Esophagus muscularis mucosa (tissue), 4 donors: ENCODE data around the gene TRIM41. TPM values are rescaled to one million over a fixed set of nuclear protein-coding genes. Genes with fewer than 3 reads are reported as not detected.

Source experiments
- DNase-seq: peaks from one replicate; pipeline ENCODE4 v3.0.0-alpha.2; 2017; ENCODE audit errors: extremely low spot score
- H3K27ac ChIP-seq, 4 donors: fragments of 200-600 bp; sonication (generic); replicated peaks in 1 of 4; 1 replicate in 3 of 4; 2 replicates in 1 of 4; pipeline ENCODE4 v1.5.1; 2016 to 2019; ENCODE audit warnings: mild to moderate bottlenecking in 1 of 4
- H3K27me3 ChIP-seq, 4 donors: fragments of 200-600 bp; sonication (generic); one replicate each; pipeline versions ENCODE4 v1.5.1 to v1.6.0; 2016 to 2019
- H3K36me3 ChIP-seq, 4 donors: fragments of 200-600 bp; sonication (generic); one replicate each; pipeline ENCODE4 v1.5.1; 2016 to 2019
- H3K4me1 ChIP-seq, 4 donors: fragments of 200-600 bp; sonication (generic); one replicate each; pipeline ENCODE4 v1.5.1; 2016 to 2019
- H3K4me3 ChIP-seq, 4 donors: fragments of 200-600 bp; sonication (generic); 1 replicate in 2 of 4; 2 replicates in 2 of 4; pipeline ENCODE4 v1.5.1; 2016 to 2019; ENCODE audit warnings: mild to moderate bottlenecking in 4 of 4, moderate library complexity in 1 of 4
- H3K9me3 ChIP-seq, 4 donors: fragments of 200-600 bp; sonication (generic); 1 replicate in 3 of 4; 2 replicates in 1 of 4; pipeline ENCODE4 v1.5.1; 2016 to 2019
- EP300 ChIP-seq: sonication (generic); formaldehyde crosslinking; IDR thresholded peaks from one replicate; pipeline ENCODE4 v1.6.1; 2017; ENCODE audit warnings: antibody characterized with exemption
- POLR2A ChIP-seq: fragments of 450-650 bp; IDR thresholded peaks from one replicate; pipeline ENCODE4 v1.6.1; 2017; ENCODE audit warnings: antibody characterized with exemption, moderate library complexity, mild to moderate bottlenecking, low read depth
- POLR2AphosphoS5 ChIP-seq, 2 donors: sonication (generic); formaldehyde crosslinking; IDR thresholded peaks; one replicate each; pipeline ENCODE4 v1.6.1; 2017; ENCODE audit warnings: antibody characterized with exemption in 2 of 2
- WGBS: methylation state at CpG from one replicate; pipeline ENCODE4 v1.1.5; 2018; 5-methylcytosine and 5-hydroxymethylcytosine counted together
- intact Hi-C: fragments of 100-400 bp; cut with DNase I; formaldehyde crosslinking; loops from one replicate; pipeline ENCODE4 v1.15.1; 2023
- total RNA-seq, 4 donors: library from RNA; depleted of rRNA; stranded (reverse); fragments of >200 nt; gene quantifications; one replicate each; pipeline versions ENCODE4 v1.1.0 to v1.2.1, GENCODE V29; 2016
- TF ChIP-seq, protein P1 (sequence below), 3 experiments: fragments of 200-600 bp in 2 of 3; fragments of 450-650 bp in 1 of 3; sonication (generic) in 2 of 3; IDR thresholded peaks; one replicate each; pipeline ENCODE4 v1.5.1; 2017 to 2019; ENCODE audit warnings: antibody characterized with exemption in 3 of 3, mild to moderate bottlenecking in 2 of 3, moderate library complexity in 1 of 3

The TRIM41 gene
- total RNA-seq, 4 donors from 2014 or later, result 9.8 to 22.4 (median 18.2) TPM

DNA sequence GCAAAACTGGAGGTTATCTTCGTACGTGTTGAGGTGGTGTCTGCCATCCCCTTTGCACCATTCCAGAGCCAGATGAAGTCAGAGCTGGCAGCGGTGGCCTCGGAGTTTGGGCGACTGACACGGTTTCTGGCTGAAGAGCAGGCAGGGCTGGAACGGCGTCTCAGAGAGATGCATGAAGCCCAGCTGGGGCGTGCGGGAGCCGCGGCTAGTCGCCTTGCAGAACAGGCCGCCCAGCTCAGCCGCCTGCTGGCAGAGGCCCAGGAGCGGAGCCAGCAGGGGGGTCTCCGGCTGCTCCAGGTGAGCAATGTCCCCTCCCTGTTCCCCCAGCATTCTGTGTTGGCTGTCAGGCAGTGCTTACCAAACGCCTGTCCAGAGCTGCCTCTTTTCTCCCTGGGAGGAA lies 9.5 kb downstream of the TRIM41 start:
- Histone ChIP-seq H3K9me3 (no peaks in the 10 kb centered on the region), H3K4me1 (no peaks in the 10 kb centered on the region), H3K27ac (no peak overlapping the region), H3K36me3 (peaks cover 35 to 80% (median 76%) of the 10 kb centered on the region in 4 donors), H3K27me3 (no peaks in the 10 kb centered on the region), H3K4me3 (no peak overlapping the region)
- WGBS, result 82% methylated on average over 18 of the region's 18 CpGs
- intact Hi-C loops, result no loop called here
- TF ChIP-seq, protein P1, sequence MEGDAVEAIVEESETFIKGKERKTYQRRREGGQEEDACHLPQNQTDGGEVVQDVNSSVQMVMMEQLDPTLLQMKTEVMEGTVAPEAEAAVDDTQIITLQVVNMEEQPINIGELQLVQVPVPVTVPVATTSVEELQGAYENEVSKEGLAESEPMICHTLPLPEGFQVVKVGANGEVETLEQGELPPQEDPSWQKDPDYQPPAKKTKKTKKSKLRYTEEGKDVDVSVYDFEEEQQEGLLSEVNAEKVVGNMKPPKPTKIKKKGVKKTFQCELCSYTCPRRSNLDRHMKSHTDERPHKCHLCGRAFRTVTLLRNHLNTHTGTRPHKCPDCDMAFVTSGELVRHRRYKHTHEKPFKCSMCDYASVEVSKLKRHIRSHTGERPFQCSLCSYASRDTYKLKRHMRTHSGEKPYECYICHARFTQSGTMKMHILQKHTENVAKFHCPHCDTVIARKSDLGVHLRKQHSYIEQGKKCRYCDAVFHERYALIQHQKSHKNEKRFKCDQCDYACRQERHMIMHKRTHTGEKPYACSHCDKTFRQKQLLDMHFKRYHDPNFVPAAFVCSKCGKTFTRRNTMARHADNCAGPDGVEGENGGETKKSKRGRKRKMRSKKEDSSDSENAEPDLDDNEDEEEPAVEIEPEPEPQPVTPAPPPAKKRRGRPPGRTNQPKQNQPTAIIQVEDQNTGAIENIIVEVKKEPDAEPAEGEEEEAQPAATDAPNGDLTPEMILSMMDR (IDR thresholded peaks at IDR 0.05), result no peak
- TF ChIP-seq EP300 (no peak), POLR2AphosphoS5 (IDR thresholded peaks at IDR 0.05) (no peak), POLR2A (no peak)
- no peak for DNase-seq

DNA sequence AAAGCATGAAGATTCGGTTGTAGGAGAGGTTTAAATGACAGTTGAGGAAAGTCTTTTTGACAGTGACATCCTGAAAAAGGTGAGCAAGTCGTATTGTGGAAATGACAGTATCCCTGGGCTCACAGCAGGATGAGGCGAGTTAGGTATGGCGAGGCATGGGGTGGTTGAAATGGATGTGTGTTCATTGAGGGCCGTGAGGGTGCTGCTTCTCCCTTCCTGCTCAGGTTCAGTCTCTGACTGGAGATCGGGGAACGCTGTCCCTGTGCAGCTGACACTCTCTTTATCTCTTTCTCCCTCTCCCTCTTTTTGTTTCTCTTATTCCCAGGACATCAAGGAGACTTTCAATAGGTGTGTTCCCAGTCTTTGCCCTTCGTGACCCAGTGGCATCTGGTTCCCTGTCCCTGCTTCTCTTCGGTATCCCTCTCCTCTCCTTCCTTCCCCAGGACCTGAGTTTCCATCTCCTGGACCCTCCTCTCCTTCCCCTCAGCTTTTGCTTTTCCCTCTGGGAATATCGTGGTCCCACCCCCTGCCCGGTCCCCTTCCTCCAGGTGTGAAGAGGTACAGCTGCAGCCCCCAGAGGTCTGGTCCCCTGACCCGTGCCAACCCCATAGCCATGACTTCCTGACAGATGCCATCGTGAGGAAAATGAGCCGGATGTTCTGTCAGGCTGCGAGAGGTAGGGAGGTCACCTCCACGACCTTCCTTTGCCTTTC lies 10.2 kb downstream of the TRIM41 start:
- Histone ChIP-seq H3K4me3 (no peak overlapping the region), H3K27me3 (no peaks in the 10 kb centered on the region), H3K9me3 (no peaks in the 10 kb centered on the region), H3K27ac (no peak overlapping the region), H3K4me1 (peaks cover 0 to 5% (median 0%) of the 10 kb centered on the region in 4 donors), H3K36me3 (peaks cover 41 to 85% (median 80%) of the 10 kb centered on the region in 4 donors)
- intact Hi-C loops, result no loop called here
- 81% methylated on average over 16 of the region's 16 CpGs for WGBS
- DNase-seq, result no peak
- TF ChIP-seq POLR2AphosphoS5 (IDR thresholded peaks at IDR 0.05), result no peak
- TF ChIP-seq, protein P1 (IDR thresholded peaks at IDR 0.05), result no peak
- TF ChIP-seq POLR2A, result no peak
- TF ChIP-seq EP300, result no peak

DNA sequence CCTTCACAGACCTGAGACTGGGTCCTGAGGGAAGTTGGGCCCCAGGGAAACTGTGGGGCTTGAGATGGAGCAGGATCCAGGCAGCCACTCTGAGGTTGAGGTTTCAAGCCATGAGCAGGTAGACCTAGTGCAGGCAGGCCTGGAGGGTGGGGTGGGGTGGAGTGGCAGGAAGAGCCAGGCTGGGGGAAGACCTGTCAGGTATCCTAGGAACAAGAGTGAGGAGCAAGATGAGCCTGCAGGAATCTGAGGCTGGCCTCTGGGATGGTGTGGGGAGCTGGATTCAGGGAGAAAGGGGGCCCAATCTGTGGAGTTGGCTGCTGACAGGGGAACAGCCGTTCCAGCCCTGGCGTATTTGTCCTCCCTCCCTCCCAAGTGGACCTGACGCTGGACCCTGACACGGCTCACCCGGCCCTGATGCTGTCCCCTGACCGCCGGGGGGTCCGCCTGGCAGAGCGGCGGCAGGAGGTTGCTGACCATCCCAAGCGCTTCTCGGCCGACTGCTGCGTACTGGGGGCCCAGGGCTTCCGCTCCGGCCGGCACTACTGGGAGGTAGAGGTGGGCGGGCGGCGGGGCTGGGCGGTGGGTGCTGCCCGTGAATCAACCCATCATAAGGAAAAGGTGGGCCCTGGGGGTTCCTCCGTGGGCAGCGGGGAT lies 10.8 kb downstream of the TRIM41 start:
- no peak for DNase-seq
- intact Hi-C loops, result no loop called here
- no peaks in the 10 kb centered on the region for H3K27me3 ChIP-seq
- H3K4me3 ChIP-seq, result no peak overlapping the region
- no peak overlapping the region for H3K27ac ChIP-seq
- H3K4me1 ChIP-seq, result peaks cover 0 to 12% (median 0%) of the 10 kb centered on the region in 4 donors
- no peak for TF ChIP-seq POLR2A
- TF ChIP-seq, protein P1 (IDR thresholded peaks at IDR 0.05), result no peak
- no peak for TF ChIP-seq POLR2AphosphoS5 (IDR thresholded peaks at IDR 0.05)
- TF ChIP-seq EP300, result no peak
- no peaks in the 10 kb centered on the region for H3K9me3 ChIP-seq
- WGBS, result 86% methylated on average over 8 of the region's 24 CpGs
- peaks cover 48 to 92% (median 87%) of the 10 kb centered on the region in 4 donors for H3K36me3 ChIP-seq

DNA sequence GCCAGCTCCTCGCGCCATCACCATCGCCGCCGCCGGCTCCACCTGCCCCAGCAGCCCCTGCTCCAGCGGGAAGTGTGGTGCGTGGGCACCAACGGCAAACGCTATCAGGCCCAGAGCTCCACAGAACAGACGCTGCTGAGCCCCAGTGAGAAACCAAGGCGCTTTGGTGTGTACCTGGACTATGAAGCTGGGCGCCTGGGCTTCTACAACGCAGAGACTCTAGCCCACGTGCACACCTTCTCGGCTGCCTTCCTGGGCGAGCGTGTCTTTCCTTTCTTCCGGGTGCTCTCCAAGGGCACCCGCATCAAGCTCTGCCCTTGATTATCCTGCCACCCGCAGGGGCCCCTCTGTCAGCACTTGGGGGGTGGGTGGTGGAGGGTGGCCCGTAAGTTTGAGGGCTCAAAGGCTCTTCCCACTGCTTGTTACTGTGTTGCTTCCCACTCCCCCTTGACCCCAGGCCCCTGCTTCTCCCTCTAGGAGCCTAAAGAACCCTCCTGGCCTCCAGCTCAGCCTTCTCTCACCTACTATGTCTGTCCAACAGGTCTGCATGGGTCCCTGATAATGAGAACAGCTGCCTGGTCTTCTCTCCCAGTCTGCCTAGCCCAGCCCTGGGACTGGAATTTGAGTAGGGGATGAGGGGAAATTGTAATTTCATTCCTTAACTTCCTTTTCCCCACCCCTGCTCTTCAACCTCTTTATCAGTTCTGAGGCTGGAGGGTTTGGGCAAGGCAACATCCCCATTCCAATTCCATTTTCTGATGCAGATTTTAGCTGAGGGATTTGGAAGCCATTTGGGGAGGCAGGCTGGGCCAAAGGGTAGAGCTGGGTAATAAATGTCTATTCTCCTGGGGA lies 11.6 kb downstream of the TRIM41 start:
- WGBS, result 91% methylated on average over 13 of the region's 22 CpGs
- peaks cover 55 to 94% (median 92%) of the 10 kb centered on the region in 4 donors for H3K36me3 ChIP-seq

DNA sequence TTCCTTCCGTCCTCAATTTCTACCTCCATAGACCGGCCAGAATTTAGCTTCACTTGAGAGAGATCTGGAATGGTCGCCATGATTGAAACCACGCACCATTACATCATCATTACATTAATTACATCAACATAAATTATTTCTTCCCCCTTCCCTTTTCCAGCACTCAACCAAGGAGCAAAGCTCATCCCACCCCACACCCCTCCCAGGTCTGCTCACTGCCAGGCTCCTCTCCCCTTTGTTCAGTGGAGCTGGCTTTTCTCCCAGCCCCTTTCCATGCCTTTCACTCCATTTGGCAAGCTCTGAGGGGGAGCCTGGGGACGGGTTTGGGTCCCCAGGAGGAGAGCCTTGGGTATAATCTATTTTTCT lies 12.2 kb downstream of the TRIM41 start:
- H3K27ac ChIP-seq, result no peak overlapping the region
- no peak for DNase-seq
- intact Hi-C loops, result no loop called here
- no peak overlapping the region for H3K4me3 ChIP-seq
- H3K9me3 ChIP-seq, result no peaks in the 10 kb centered on the region
- 76% methylated on average over 5 of the region's 5 CpGs for WGBS
- TF ChIP-seq POLR2AphosphoS5 (IDR thresholded peaks at IDR 0.05), result no peak
- TF ChIP-seq POLR2A, result no peak
- TF ChIP-seq, protein P1 (IDR thresholded peaks at IDR 0.05), result no peak
- TF ChIP-seq EP300, result no peak
- H3K4me1 ChIP-seq, result peaks cover 0 to 25% (median 9%) of the 10 kb centered on the region in 4 donors
- no peaks in the 10 kb centered on the region for H3K27me3 ChIP-seq
- peaks cover 62 to 100% (median 98%) of the 10 kb centered on the region in 4 donors for H3K36me3 ChIP-seq

More for the DNA sequence above, 11.6 kb downstream of the TRIM41 start:
- H3K4me3 ChIP-seq, result no peak overlapping the region
- DNase-seq, result no peak
- TF ChIP-seq POLR2AphosphoS5 (IDR thresholded peaks at IDR 0.05) (no peak), EP300 (no peak)
- H3K27me3 ChIP-seq, result no peaks in the 10 kb centered on the region
- no peak overlapping the region for H3K27ac ChIP-seq
- intact Hi-C loops, result no loop called here
- peaks cover 0 to 18% (median 2%) of the 10 kb centered on the region in 4 donors for H3K4me1 ChIP-seq
- no peaks in the 10 kb centered on the region for H3K9me3 ChIP-seq
